ENCODE results near the gene CCDC57. TPM values are rescaled to one million over a fixed set of nuclear protein-coding genes. Genes with fewer than 3 reads are reported as not detected.
A peak's percentile ranks its signal among the peaks of the same experiment; 100 is the strongest.

The CCDC57 gene
- total RNA-seq, 1 donor from 2014 or later: 50.5 TPM

DNA sequence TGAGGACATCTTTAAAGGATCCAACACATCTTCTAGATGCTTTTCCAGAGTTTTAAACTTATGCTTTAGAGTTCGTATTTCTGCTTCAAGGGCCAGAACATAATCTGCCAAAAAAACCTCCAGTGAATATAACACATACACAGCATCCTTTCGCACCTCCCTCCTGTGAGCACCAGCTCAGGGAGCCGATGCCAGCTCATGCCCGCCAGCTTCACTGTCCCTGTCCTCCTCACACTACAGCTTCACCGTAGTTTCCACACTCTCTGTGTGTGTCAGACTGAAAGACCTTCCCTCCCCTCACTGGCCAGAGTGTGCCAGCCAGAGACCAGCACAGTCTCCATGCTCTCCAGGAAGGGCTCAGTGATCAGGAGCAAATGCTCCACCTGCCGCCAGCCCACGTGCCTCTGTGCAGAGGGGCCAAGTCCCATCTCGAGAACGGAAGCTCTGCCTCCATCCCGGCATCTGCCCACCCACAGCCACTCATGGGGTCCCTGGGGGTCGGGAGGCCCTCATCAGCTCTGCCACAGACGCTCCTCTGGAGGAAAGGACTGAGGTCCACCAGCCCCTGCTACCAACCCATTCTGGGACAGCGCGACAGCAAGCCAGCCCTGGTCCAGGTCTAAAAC lies 40.8 kb downstream of the CCDC57 start:
- ATAC-seq (no peak), DNase-seq (no peak)
- H3K4me3 ChIP-seq: no peak overlapping the region
- intact Hi-C loops (cut with DNase I): no loop called here
- no peaks in the 10 kb centered on the region for H3K9me3 ChIP-seq
- H3K4me1 ChIP-seq: no peaks in the 10 kb centered on the region
- no peaks in the 10 kb centered on the region for H3K27me3 ChIP-seq
- peaks cover 16% of the 10 kb centered on the region for H3K36me3 ChIP-seq
- H3K27ac ChIP-seq: no peak overlapping the region
- TF ChIP-seq, protein P1, sequence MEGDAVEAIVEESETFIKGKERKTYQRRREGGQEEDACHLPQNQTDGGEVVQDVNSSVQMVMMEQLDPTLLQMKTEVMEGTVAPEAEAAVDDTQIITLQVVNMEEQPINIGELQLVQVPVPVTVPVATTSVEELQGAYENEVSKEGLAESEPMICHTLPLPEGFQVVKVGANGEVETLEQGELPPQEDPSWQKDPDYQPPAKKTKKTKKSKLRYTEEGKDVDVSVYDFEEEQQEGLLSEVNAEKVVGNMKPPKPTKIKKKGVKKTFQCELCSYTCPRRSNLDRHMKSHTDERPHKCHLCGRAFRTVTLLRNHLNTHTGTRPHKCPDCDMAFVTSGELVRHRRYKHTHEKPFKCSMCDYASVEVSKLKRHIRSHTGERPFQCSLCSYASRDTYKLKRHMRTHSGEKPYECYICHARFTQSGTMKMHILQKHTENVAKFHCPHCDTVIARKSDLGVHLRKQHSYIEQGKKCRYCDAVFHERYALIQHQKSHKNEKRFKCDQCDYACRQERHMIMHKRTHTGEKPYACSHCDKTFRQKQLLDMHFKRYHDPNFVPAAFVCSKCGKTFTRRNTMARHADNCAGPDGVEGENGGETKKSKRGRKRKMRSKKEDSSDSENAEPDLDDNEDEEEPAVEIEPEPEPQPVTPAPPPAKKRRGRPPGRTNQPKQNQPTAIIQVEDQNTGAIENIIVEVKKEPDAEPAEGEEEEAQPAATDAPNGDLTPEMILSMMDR (IDR thresholded peaks at IDR 0.05): no peak

DNA sequence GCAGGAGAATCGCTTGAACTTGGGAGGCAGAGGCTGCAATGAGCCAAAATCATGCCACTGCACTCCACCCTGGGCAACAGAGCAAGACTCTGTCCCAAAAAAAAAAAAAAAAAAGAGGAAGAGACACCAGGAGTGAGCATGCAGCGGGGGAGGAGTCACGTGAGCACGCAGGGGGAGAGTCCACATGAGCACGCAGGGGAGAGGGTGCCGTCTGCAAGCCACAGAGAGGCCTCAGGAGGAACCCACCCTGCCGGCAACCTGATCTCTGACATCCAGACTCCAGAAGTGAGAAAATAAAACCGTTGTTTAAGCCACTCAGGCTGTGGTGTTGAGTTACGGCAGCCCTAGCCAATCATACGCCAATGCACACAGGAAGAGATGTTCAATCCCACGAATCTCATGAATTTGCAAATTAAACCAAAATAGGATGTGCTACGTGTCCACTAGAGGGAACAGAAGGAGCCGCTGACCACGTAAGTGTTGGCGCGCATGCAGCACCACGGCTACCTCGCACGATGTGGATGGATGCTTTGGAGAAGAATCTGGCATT lies 42.2 kb downstream of the CCDC57 start:
- Histone ChIP-seq H3K4me3 (no peak overlapping the region), H3K9me3 (no peaks in the 10 kb centered on the region), H3K27me3 (no peaks in the 10 kb centered on the region), H3K27ac (no peak overlapping the region), H3K36me3 (peaks cover 18% of the 10 kb centered on the region), H3K4me1 (no peaks in the 10 kb centered on the region)
- TF ChIP-seq, protein P1 (IDR thresholded peaks at IDR 0.05): no peak
- DNase-seq (peak; percentile 78), ATAC-seq (peak; percentile 85)
- intact Hi-C loops (cut with DNase I): no loop called here

DNA sequence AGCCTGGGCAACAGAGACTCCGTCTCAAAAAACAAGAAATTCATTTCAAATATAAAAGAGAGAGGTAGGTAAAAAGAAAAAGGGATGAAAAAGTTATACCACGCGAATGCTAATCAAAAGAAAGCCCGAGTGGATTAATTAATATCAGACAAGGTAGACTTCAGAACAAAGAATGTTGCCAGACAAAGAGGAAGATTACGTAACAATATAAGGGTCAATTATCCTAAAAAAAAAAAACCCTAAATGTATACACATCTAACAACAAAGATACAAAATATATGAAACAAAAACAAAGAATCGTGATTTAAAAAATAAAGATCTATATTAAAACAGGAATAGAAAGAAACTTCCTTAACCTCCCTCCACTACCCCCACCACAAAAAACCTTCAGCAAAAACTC lies 44.1 kb downstream of the CCDC57 start:
- Histone ChIP-seq H3K9me3 (no peaks in the 10 kb centered on the region), H3K27me3 (no peaks in the 10 kb centered on the region), H3K27ac (no peak overlapping the region), H3K4me1 (no peaks in the 10 kb centered on the region), H3K4me3 (no peak overlapping the region), H3K36me3 (peaks cover 22% of the 10 kb centered on the region)
- ATAC-seq (no peak), DNase-seq (no peak)
- intact Hi-C loops (cut with DNase I): no loop called here
- TF ChIP-seq, protein P1 (IDR thresholded peaks at IDR 0.05): no peak

DNA sequence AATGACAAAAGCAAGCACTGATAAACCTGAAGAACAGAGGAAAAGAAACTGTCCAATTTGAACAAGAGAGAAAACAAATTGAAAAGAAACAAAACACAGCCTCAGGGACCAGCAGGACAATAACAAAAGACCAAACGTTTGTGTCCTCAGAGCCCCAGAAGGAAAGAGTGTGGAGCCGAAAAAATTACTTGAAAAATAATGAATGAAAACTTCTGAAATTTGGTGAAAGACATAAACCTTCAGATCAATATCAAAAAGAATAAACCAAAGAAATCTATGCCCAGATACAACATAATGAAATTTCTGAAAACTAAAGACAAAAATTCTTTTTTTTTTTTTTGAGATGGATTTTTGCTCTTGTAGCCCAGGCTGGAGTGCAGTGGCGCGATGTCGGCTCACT lies 45.6 kb downstream of the CCDC57 start:
- intact Hi-C loops (cut with DNase I): no loop called here
- peaks cover 20% of the 10 kb centered on the region for H3K36me3 ChIP-seq

DNA sequence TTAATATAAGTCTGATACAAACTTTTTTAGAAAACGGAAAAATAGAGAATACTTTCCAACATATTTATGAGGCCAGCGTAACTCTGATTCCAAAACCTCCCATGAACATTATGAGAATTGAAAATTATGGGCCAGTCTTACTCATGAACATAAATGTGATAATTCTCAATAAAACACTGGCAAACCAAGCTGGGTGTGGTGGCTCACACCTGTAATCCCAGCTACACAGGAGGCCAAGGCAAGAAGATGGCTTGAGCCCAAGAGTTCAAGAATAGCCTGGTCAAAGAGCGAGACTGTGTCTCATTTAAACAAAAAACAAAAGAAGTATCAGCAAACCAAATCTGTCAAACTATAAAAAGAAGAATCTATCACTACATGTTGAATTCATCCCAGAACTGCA lies 47.8 kb downstream of the CCDC57 start:
- TF ChIP-seq, protein P1 (IDR thresholded peaks at IDR 0.05): no peak
- no peaks in the 10 kb centered on the region for H3K9me3 ChIP-seq
- no peak overlapping the region for H3K27ac ChIP-seq
- H3K36me3 ChIP-seq: peaks cover 10% of the 10 kb centered on the region
- DNase-seq (no peak), ATAC-seq (no peak)
- no peaks in the 10 kb centered on the region for H3K4me1 ChIP-seq
- no peaks in the 10 kb centered on the region for H3K27me3 ChIP-seq
- no peak overlapping the region for H3K4me3 ChIP-seq
- intact Hi-C loops (cut with DNase I): no loop called here

More for the DNA sequence above, 45.6 kb downstream of the CCDC57 start:
- TF ChIP-seq, protein P1 (IDR thresholded peaks at IDR 0.05): no peak
- no peaks in the 10 kb centered on the region for H3K4me1 ChIP-seq
- no peak for ATAC-seq
- H3K4me3 ChIP-seq: no peak overlapping the region
- no peaks in the 10 kb centered on the region for H3K9me3 ChIP-seq
- no peak for DNase-seq
- no peaks in the 10 kb centered on the region for H3K27me3 ChIP-seq
- no peak overlapping the region for H3K27ac ChIP-seq

Data from upper lobe of right lung (tissue), 1 donor.